Measurements from ENCODE around the gene ACVRL1. TPM values are rescaled to one million over a fixed set of nuclear protein-coding genes. Genes with fewer than 3 reads are reported as not detected.

Gene ACVRL1
- total and polyA plus RNA-seq, 9 of the 15 experiments (the other 6 are each of a cell fraction or from before 2014, with no cell fraction given): 0.07 to 1.4 (median 0.30) TPM

DNA sequence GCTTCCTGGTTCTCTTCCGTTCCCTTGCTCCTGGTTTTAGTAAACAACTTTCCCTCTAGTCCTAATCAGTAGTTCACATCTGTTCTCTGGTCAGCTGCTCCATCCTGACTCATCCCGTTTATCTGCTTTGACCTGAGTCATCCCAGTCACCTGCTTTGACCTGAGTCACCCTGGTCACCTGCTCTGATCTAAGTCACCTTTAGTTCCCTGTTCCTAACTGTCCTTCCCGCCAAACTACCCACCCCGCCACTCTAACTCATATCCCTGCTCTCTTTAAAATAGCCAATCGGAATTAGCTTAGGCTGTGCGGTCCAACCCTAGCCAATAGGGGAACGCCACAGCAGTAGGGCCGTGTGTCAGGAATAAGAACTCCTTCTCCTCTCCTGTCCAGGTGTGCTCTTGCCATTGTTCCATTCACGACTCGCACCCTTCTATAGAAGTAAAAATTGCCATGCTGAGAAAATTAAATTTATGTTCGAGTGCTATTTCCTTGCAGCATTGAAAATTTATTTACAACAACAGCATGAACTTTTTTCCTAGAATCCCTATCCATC, 22.6 kb upstream of the ACVRL1 start (continued):
- TF ChIP-seq, protein P1, sequence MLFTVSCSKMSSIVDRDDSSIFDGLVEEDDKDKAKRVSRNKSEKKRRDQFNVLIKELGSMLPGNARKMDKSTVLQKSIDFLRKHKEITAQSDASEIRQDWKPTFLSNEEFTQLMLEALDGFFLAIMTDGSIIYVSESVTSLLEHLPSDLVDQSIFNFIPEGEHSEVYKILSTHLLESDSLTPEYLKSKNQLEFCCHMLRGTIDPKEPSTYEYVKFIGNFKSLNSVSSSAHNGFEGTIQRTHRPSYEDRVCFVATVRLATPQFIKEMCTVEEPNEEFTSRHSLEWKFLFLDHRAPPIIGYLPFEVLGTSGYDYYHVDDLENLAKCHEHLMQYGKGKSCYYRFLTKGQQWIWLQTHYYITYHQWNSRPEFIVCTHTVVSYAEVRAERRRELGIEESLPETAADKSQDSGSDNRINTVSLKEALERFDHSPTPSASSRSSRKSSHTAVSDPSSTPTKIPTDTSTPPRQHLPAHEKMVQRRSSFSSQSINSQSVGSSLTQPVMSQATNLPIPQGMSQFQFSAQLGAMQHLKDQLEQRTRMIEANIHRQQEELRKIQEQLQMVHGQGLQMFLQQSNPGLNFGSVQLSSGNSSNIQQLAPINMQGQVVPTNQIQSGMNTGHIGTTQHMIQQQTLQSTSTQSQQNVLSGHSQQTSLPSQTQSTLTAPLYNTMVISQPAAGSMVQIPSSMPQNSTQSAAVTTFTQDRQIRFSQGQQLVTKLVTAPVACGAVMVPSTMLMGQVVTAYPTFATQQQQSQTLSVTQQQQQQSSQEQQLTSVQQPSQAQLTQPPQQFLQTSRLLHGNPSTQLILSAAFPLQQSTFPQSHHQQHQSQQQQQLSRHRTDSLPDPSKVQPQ (CRISPR knock-in tag; IDR thresholded peaks at IDR 0.05; ENCODE audit: borderline replicate concordance): no peak
- TF ChIP-seq HDAC6 (IDR thresholded peaks at IDR 0.05; ENCODE audit: low read depth, low read length) (no peak), ZNF23 (CRISPR knock-in tag; IDR thresholded peaks at IDR 0.05) (no peak), BCOR (IDR thresholded peaks at IDR 0.05) (0 out of 2 replicates have a peak, but pooled peaks have one; percentile 25), TCF3 (CRISPR knock-in tag; IDR thresholded peaks at IDR 0.05) (peak; percentile 91), ZNF253 (CRISPR knock-in tag; conservative IDR thresholded peaks at IDR 0.05) (no peak), RHOXF2B (CRISPR knock-in tag; conservative IDR thresholded peaks at IDR 0.05) (0 out of 2 replicates have a peak, but pooled peaks have one; percentile 42), PYGO2 (tag; IDR thresholded peaks at IDR 0.05) (peak; percentile 11; the same call in 1 of the 2 replicates), ZNF134 (CRISPR knock-in tag; conservative IDR thresholded peaks at IDR 0.05) (0 out of 2 replicates have a peak, but pooled peaks have one; percentile 49)
- TF ChIP-seq, protein P2, sequence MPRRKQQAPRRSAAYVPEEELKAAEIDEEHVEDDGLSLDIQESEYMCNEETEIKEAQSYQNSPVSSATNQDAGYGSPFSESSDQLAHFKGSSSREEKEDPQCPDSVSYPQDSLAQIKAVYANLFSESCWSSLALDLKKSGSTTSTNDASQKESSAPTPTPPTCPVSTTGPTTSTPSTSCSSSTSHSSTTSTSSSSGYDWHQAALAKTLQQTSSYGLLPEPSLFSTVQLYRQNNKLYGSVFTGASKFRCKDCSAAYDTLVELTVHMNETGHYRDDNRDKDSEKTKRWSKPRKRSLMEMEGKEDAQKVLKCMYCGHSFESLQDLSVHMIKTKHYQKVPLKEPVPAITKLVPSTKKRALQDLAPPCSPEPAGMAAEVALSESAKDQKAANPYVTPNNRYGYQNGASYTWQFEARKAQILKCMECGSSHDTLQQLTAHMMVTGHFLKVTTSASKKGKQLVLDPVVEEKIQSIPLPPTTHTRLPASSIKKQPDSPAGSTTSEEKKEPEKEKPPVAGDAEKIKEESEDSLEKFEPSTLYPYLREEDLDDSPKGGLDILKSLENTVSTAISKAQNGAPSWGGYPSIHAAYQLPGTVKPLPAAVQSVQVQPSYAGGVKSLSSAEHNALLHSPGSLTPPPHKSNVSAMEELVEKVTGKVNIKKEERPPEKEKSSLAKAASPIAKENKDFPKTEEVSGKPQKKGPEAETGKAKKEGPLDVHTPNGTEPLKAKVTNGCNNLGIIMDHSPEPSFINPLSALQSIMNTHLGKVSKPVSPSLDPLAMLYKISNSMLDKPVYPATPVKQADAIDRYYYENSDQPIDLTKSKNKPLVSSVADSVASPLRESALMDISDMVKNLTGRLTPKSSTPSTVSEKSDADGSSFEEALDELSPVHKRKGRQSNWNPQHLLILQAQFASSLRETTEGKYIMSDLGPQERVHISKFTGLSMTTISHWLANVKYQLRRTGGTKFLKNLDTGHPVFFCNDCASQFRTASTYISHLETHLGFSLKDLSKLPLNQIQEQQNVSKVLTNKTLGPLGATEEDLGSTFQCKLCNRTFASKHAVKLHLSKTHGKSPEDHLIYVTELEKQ (CRISPR knock-in tag; IDR thresholded peaks at IDR 0.05): no peak
- TF ChIP-seq, protein P3, sequence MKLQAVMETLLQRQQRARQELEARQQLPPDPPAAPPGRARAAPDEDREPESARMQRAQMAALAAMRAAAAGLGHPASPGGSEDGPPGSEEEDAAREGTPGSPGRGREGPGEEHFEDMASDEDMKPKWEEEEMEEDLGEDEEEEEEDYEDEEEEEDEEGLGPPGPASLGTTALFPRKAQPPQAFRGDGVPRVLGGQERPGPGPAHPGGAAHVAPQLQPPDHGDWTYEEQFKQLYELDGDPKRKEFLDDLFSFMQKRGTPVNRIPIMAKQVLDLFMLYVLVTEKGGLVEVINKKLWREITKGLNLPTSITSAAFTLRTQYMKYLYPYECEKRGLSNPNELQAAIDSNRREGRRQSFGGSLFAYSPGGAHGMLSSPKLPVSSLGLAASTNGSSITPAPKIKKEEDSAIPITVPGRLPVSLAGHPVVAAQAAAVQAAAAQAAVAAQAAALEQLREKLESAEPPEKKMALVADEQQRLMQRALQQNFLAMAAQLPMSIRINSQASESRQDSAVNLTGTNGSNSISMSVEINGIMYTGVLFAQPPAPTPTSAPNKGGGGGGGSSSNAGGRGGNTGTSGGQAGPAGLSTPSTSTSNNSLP (IDR thresholded peaks at IDR 0.05; ENCODE audit: borderline replicate concordance, low read depth, low read length): peak; percentile 58; the same call in 1 of the 2 replicates
